RWPE1 (cell line): ENCODE data around the gene TMTC1.

ENCODE experiments used
- CTCF ChIA-PET: fragments of 350-600 bp; sonication (Branson Sonifier 250); formaldehyde crosslinking; extraction: SDS; loops from one replicate; lab custom pipeline; 2021; lab: Yijun Ruan, JAX
- POLR2A ChIA-PET: fragments of 400-600 bp; formaldehyde crosslinking; extraction: SDS; loops from one replicate; lab custom pipeline; 2020; ENCODE audit warnings: antibody characterized with exemption; ENCODE audit not compliant: low non-redundant PET; lab: Yijun Ruan, JAX
- DNase-seq: peaks from one replicate; pipeline ENCODE4 v3.0.0; 2012; ENCODE audit warnings: low spot score
- H3K27ac ChIP-seq: fragments of 450-650 bp; 2 replicates; pipeline ENCODE4 v1.5.1; 2017
- CTCF ChIP-seq: fragments of 450-650 bp; conservative IDR thresholded peaks from 2 replicates; pipeline ENCODE4 v1.5.1; 2017; ENCODE audit warnings: low read depth, mild to moderate bottlenecking

Gene TMTC1

GRCh38 chr12:29794862-29795261 is 11.1 kb upstream of the TMTC1 start:
- TF ChIP-seq CTCF, result no peak
- no peak for DNase-seq
- ChIA-PET CTCF (no interaction called here), POLR2A (interaction anchor here (0.7 kb wide), 1 partner anchor 951 kb away, joined by 3 read pairs; no protein-coding TSS in a partner anchor)
- no peak overlapping the region for H3K27ac ChIP-seq

- CTCF ChIA-PET, result no interaction called here
- POLR2A ChIA-PET, result no interaction called here
- no peak for TF ChIP-seq CTCF
- H3K27ac ChIP-seq, result no peak overlapping the region
- no peak for DNase-seq
These were observed 9.1 kb upstream of the TMTC1 start for GRCh38 chr12:29792853-29793252.

GRCh38 chr12:29792132-29792531 is 8.4 kb upstream of the TMTC1 start:
- no peak overlapping the region for H3K27ac ChIP-seq
- TF ChIP-seq CTCF, result no peak
- DNase-seq, result no peak
- ChIA-PET CTCF (no interaction called here), POLR2A (no interaction called here)

- peak; percentile 1 for DNase-seq
- ChIA-PET POLR2A (no interaction called here), CTCF (interaction anchor here (0.6 kb wide), 1 partner anchor 96 kb away, joined by 4 read pairs; no protein-coding TSS in a partner anchor)
- TF ChIP-seq CTCF, result no peak
- peak overlapping the region; percentile 96 for H3K27ac ChIP-seq
These were observed 620 bp downstream of the TMTC1 start for GRCh38 chr12:29782871-29783772.

- POLR2A ChIA-PET, result no interaction called here
- peak overlapping the region; percentile 96 for H3K27ac ChIP-seq
- TF ChIP-seq CTCF, result no peak
- DNase-seq, result peak; percentile 4
- CTCF ChIA-PET, result no interaction called here
These were observed 1.4 kb downstream of the TMTC1 start for GRCh38 chr12:29782285-29782870.

GRCh38 chr12:29781705-29782266 is 2.0 kb downstream of the TMTC1 start:
- H3K27ac ChIP-seq, result no peak overlapping the region
- TF ChIP-seq CTCF, result no peak
- CTCF ChIA-PET, result no interaction called here
- POLR2A ChIA-PET, result no interaction called here
- DNase-seq, result no peak
